Neural progenitor cell (in vitro differentiated cells): ENCODE data around the gene EYA3.

Experiments
- CTCF ChIP-seq: fragments of 200-600 bp; sonication (generic); IDR thresholded peaks from 2 replicates; pipeline ENCODE4 v1.5.1; 2017; ENCODE audit warnings: antibody characterized with exemption, mild to moderate bottlenecking
- EZH2phosphoT487 ChIP-seq: fragments of 200-600 bp; sonication (generic); IDR thresholded peaks from 2 replicates; pipeline ENCODE4 v1.6.1; 2017; ENCODE audit warnings: antibody characterized with exemption

GRCh38 chr1:27958513-27958912 is 129.9 kb downstream of the EYA3 start:
- TF ChIP-seq CTCF (no peak), EZH2phosphoT487 (no peak)
